PC-9 (cell line): ENCODE measurements around the gene NCK2. TPM values are rescaled to one million over a fixed set of nuclear protein-coding genes. Genes with fewer than 3 reads are reported as not detected.

ENCODE experiments used
- BruUV-seq: library from RNA; stranded (reverse); fragments of 400-500 nt; replicated peaks from 2 replicates; lab custom pipeline; 2021; lab: Mats Ljungman, UMichigan
- CTCF ChIA-PET: fragments of 300-600 bp; sonication (Branson Sonifier 250); formaldehyde crosslinking; loops from one replicate; lab custom pipeline; 2022; ENCODE audit warnings: antibody characterized with exemption; lab: Charles Lee
- POLR2A ChIA-PET: fragments of 300-600 bp; sonication (Branson Sonifier 250); formaldehyde crosslinking; loops from one replicate; lab custom pipeline; 2022; ENCODE audit warnings: antibody characterized with exemption; ENCODE audit not compliant: unreplicated experiment; lab: Charles Lee
- DNase-seq, 2 experiments: peaks; one replicate each; pipeline versions ENCODE4 v3.0.0 to v3.0.0-alpha.2; 2015 to 2022; ENCODE audit warnings: mixed read lengths in 1 of 2
- H2AFZ ChIP-seq: fragments of 200-600 bp; sonication (generic); 2 replicates; pipeline ENCODE4 v1.8.1; 2017; ENCODE audit warnings: antibody characterized with exemption
- H3F3A ChIP-seq: fragments of 200-600 bp; sonication (generic); 2 replicates; pipeline ENCODE4 v1.8.1; 2017; ENCODE audit warnings: antibody characterized with exemption, mild to moderate bottlenecking, low read depth; ENCODE audit not compliant: insufficient read depth
- H3K27ac ChIP-seq: fragments of 200-600 bp; sonication (generic); 2 replicates; pipeline ENCODE4 v1.6.1; 2016; ENCODE audit warnings: mixed run types
- H3K27me3 ChIP-seq: fragments of 200-600 bp; sonication (generic); 2 replicates; pipeline ENCODE4 v1.6.1; 2016; ENCODE audit warnings: low read depth, mixed run types; ENCODE audit not compliant: insufficient read depth
- H3K36me3 ChIP-seq: fragments of 200-600 bp; sonication (generic); 2 replicates; pipeline ENCODE4 v1.6.1; 2016; ENCODE audit warnings: low read depth, mixed run types
- H3K4me1 ChIP-seq: fragments of 200-600 bp; sonication (generic); replicated peaks from 2 replicates; pipeline ENCODE4 v1.6.1; 2016; ENCODE audit warnings: mixed run types; ENCODE audit not compliant: insufficient read depth
- H3K4me2 ChIP-seq: fragments of 200-600 bp; sonication (generic); 2 replicates; pipeline ENCODE4 v1.6.1; 2017; ENCODE audit warnings: mixed run types
- H3K4me3 ChIP-seq: fragments of 200-600 bp; sonication (generic); 2 replicates; pipeline ENCODE4 v1.6.1; 2016; ENCODE audit warnings: mixed run types
- H3K79me2 ChIP-seq: fragments of 200-600 bp; sonication (generic); 2 replicates; pipeline ENCODE4 v1.6.1; 2017; ENCODE audit warnings: low read depth, mixed run types
- H3K9me2 ChIP-seq: fragments of 200-600 bp; sonication (generic); 2 replicates; pipeline ENCODE4 v1.8.1; 2017; ENCODE audit warnings: mild to moderate bottlenecking; ENCODE audit not compliant: insufficient read depth
- H3K9me3 ChIP-seq: fragments of 200-600 bp; sonication (generic); 2 replicates; pipeline ENCODE4 v1.8.1; 2016; ENCODE audit warnings: low read depth; ENCODE audit not compliant: insufficient read depth
- H4K20me1 ChIP-seq: fragments of 200-600 bp; sonication (generic); 2 replicates; pipeline ENCODE4 v1.8.1; 2017; ENCODE audit not compliant: insufficient read depth
- EZH2 ChIP-seq: fragments of 200-600 bp; sonication (generic); IDR thresholded peaks from 2 replicates; pipeline ENCODE4 v1.8.0; 2017; ENCODE audit warnings: antibody characterized with exemption, low read depth
- intact Hi-C: fragments of 100-400 bp; cut with micrococcal nuclease; formaldehyde crosslinking; loops from one replicate; pipeline ENCODE4 v1.10.0; 2022; ENCODE audit not compliant: unreplicated experiment
- total RNA-seq: library from RNA; stranded (reverse); gene quantifications from 2 replicates; pipeline ENCODE4 v1.2.3, GENCODE V29; 2021
- TF ChIP-seq, protein P1 (sequence below): fragments of 200-600 bp; sonication (generic); conservative IDR thresholded peaks from 2 replicates; pipeline ENCODE4 v1.6.1; 2017; ENCODE audit warnings: mixed run types, antibody characterized with exemption, mild to moderate bottlenecking, moderate library complexity

Gene NCK2
- total RNA-seq, 1 experiment from 2014 or later, result 26.0 TPM

DNA sequence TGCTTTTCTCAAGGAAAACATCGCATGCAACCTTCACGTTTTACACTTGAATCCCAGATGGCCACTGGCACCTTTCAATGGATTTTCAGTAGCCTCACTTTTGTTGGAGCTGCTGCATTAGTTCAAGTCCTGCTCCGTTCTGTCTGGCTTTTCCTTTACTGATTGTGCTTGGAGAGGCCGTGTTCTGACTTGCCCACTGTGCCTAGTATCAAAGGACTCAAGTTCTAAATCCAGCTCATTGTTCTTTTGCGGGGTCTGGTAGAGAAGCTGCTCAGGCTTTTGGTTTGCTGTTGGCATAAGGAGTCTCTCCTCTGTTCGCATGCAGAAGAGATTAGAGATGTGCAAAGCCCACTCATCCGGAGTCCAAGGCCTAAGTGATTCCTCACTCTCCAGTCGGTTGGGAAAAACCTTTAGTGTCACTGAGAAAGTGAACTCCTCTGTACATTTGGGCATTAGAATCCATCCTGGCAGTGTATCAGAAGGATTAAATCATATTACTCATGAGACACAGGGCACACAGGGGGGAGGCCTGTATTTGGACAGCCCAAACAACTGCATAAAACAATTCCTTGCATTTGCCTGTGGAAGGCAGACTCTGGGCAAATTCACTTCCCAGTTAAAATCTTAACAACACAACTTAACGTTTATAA lies 69.7 kb downstream of the NCK2 start:
- BruUV-seq, result no TSS peak
- H3K27ac ChIP-seq, result no peak overlapping the region
- H3K4me1 ChIP-seq, result no peaks in the 10 kb centered on the region
- ChIA-PET POLR2A (no interaction called here), CTCF (no interaction called here)
- no peak overlapping the region for H3K4me2 ChIP-seq
- no peaks in the 10 kb centered on the region for H4K20me1 ChIP-seq
- TF ChIP-seq, protein P1, sequence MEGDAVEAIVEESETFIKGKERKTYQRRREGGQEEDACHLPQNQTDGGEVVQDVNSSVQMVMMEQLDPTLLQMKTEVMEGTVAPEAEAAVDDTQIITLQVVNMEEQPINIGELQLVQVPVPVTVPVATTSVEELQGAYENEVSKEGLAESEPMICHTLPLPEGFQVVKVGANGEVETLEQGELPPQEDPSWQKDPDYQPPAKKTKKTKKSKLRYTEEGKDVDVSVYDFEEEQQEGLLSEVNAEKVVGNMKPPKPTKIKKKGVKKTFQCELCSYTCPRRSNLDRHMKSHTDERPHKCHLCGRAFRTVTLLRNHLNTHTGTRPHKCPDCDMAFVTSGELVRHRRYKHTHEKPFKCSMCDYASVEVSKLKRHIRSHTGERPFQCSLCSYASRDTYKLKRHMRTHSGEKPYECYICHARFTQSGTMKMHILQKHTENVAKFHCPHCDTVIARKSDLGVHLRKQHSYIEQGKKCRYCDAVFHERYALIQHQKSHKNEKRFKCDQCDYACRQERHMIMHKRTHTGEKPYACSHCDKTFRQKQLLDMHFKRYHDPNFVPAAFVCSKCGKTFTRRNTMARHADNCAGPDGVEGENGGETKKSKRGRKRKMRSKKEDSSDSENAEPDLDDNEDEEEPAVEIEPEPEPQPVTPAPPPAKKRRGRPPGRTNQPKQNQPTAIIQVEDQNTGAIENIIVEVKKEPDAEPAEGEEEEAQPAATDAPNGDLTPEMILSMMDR, result no peak
- no peak for TF ChIP-seq EZH2
- no peak overlapping the region for H3K4me3 ChIP-seq
- no peaks in the 10 kb centered on the region for H3K9me2 ChIP-seq
- no peaks in the 10 kb centered on the region for H3K9me3 ChIP-seq
- H3K79me2 ChIP-seq, result no peaks in the 10 kb centered on the region
- no peaks in the 10 kb centered on the region for H3K36me3 ChIP-seq
- no peak overlapping the region for H2AFZ ChIP-seq
- no peaks in the 10 kb centered on the region for H3K27me3 ChIP-seq
- H3F3A ChIP-seq, result no peaks in the 10 kb centered on the region
- intact Hi-C loops, result no loop called here
- DNase-seq, result no peak

DNA sequence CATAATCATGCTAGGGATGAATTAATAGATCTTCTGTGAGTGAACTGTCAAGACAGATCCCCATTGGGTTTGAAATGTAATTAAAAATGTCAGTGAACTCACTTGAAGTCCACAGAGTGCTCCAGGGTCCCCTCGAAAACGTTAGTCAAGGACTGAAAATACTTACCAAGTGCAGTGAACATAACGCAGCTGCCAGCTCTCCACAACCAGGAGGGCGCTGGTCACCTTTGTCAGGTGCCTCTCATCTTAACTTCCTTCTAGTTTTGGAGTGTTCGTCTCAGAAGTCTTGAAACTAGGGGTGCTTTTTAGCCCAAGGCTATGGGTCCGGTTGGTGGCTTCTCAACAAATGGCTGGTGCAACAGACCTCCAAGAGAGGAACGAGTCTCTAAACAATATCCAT lies 70.7 kb downstream of the NCK2 start:
- H3F3A ChIP-seq, result no peaks in the 10 kb centered on the region
- no peak overlapping the region for H3K4me3 ChIP-seq
- no peaks in the 10 kb centered on the region for H3K79me2 ChIP-seq
- no TSS peak for BruUV-seq
- DNase-seq, result no peak
- H2AFZ ChIP-seq, result no peak overlapping the region
- no peak overlapping the region for H3K27ac ChIP-seq
- H3K4me1 ChIP-seq, result no peaks in the 10 kb centered on the region
- ChIA-PET CTCF (no interaction called here), POLR2A (no interaction called here)
- H3K9me3 ChIP-seq, result no peaks in the 10 kb centered on the region
- TF ChIP-seq, protein P1, result no peak
- TF ChIP-seq EZH2, result no peak
- no peaks in the 10 kb centered on the region for H3K27me3 ChIP-seq
- H4K20me1 ChIP-seq, result no peaks in the 10 kb centered on the region
- intact Hi-C loops, result no loop called here
- H3K36me3 ChIP-seq, result no peaks in the 10 kb centered on the region
- no peak overlapping the region for H3K4me2 ChIP-seq
- no peaks in the 10 kb centered on the region for H3K9me2 ChIP-seq

DNA sequence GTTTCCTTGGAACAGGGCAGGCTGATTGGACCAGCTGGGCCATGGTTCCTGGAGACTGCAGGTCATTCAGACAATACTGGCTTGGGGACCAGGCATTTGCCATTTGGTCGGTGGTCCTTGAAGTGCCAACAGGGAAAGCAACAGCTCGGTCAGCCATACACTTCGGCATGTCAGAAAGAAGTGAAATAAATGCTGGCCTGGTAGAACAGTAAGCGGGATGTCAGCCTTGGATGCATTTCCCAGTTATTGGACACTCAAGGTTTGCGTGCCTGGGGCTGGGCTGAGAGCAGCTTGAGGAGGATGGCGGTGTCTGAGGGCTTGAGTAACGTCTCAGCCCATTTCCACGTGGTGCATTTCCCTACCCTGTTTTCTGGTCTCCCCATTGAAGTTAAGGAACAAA lies 75.4 kb downstream of the NCK2 start:
- Histone ChIP-seq H3K4me3 (no peak overlapping the region), H2AFZ (no peak overlapping the region), H3K4me2 (no peak overlapping the region), H3K79me2 (no peaks in the 10 kb centered on the region), H3K27ac (no peak overlapping the region), H3K4me1 (no peaks in the 10 kb centered on the region), H3F3A (no peaks in the 10 kb centered on the region), H3K9me2 (no peaks in the 10 kb centered on the region), H3K9me3 (no peaks in the 10 kb centered on the region), H3K36me3 (no peaks in the 10 kb centered on the region), H4K20me1 (no peaks in the 10 kb centered on the region), H3K27me3 (no peaks in the 10 kb centered on the region)
- DNase-seq, result no peak
- no TSS peak for BruUV-seq
- ChIA-PET POLR2A (no interaction called here), CTCF (no interaction called here)
- intact Hi-C loops, result no loop called here
- TF ChIP-seq EZH2, result no peak
- TF ChIP-seq, protein P1, result no peak
